IMR-90 (cell line): Measurements from ENCODE around the gene PCED1A. TPM values are rescaled to one million over a fixed set of nuclear protein-coding genes. Genes with fewer than 3 reads are reported as not detected.
"Not testable (repeated sequence)": the region's sequence is repeated elsewhere in the genome, so short reads cannot be mapped to it uniquely, and the experiment has no call there.

ENCODE experiments used
- ATAC-seq: fragments of 200-7000 bp; cut with Tn5 transposase; 2 replicates; pipeline ENCODE4 v1.9.1; 2020; ENCODE audit warnings: low read depth, mild to moderate bottlenecking, moderate library complexity
- BruUV-seq: library from RNA; stranded (reverse); fragments of 400-500 nt; replicated peaks from 2 replicates; lab custom pipeline; 2021; lab: Mats Ljungman, UMichigan
- CTCF ChIA-PET: fragments of 300-600 bp; formaldehyde crosslinking; extraction: SDS; loops from one replicate; lab custom pipeline; 2021; ENCODE audit warnings: antibody characterized with exemption; lab: Yijun Ruan, JAX
- POLR2A ChIA-PET: fragments of 300-600 bp; sonication (Branson Sonifier 250); formaldehyde crosslinking; loops from one replicate; lab custom pipeline; 2022; ENCODE audit warnings: antibody characterized with exemption; ENCODE audit not compliant: unreplicated experiment; lab: Charles Lee
- DNase-seq: peaks from one replicate; pipeline ENCODE4 v3.0.0; 2013
- H2AFZ ChIP-seq: replicated peaks from 2 replicates; pipeline ENCODE3; 2013; ENCODE audit warnings: low read length, mild to moderate bottlenecking; ENCODE audit not compliant: poor library complexity
- H2AK5ac ChIP-seq: 2 replicates; pipeline ENCODE4 v1.6.1; 2013; ENCODE audit warnings: low read depth, low read length, inconsistent platforms
- H2AK9ac ChIP-seq: replicated peaks from 2 replicates; pipeline ENCODE3; 2013; ENCODE audit warnings: mild to moderate bottlenecking, low read depth, low read length, moderate library complexity; ENCODE audit not compliant: poor library complexity
- H2BK120ac ChIP-seq: 2 replicates; pipeline ENCODE4 v1.6.1; 2013; ENCODE audit warnings: low read depth, low read length, inconsistent platforms
- H2BK15ac ChIP-seq: 3 replicates; pipeline ENCODE4 v1.6.1; 2013; ENCODE audit warnings: low read depth, low read length, inconsistent platforms
- H2BK20ac ChIP-seq: 2 replicates; pipeline ENCODE4 v1.6.1; 2013; ENCODE audit warnings: low read depth, mild to moderate bottlenecking, inconsistent platforms, low read length, moderate library complexity
- H2BK5ac ChIP-seq: 2 replicates; pipeline ENCODE4 v1.6.1; 2013; ENCODE audit warnings: mild to moderate bottlenecking, low read depth, low read length, inconsistent platforms; ENCODE audit not compliant: poor library complexity, severe bottlenecking
- H3K14ac ChIP-seq: replicated peaks from 2 replicates; pipeline ENCODE4 v1.6.1; 2013; ENCODE audit warnings: low read depth, low read length, inconsistent platforms
- H3K18ac ChIP-seq: 2 replicates; pipeline ENCODE4 v1.6.1; 2013; ENCODE audit warnings: low read depth, low read length, control low read depth
- H3K23ac ChIP-seq: 2 replicates; pipeline ENCODE4 v1.6.1; 2013; ENCODE audit warnings: low read depth, low read length, inconsistent platforms
- H3K27ac ChIP-seq: 2 replicates; pipeline ENCODE4 v1.5.1; 2013; ENCODE audit warnings: mild to moderate bottlenecking, control low read depth, low read length; ENCODE audit not compliant: insufficient read depth
- H3K27me3 ChIP-seq: 2 replicates; pipeline ENCODE4 v1.6.1; 2013; ENCODE audit warnings: low read length; ENCODE audit not compliant: control insufficient read depth, insufficient read depth
- H3K36me3 ChIP-seq: 2 replicates; pipeline ENCODE4 v1.6.1; 2013; ENCODE audit warnings: low read length, mixed read lengths; ENCODE audit not compliant: control insufficient read depth, insufficient read depth
- H3K4ac ChIP-seq: 2 replicates; pipeline ENCODE4 v1.6.1; 2013; ENCODE audit warnings: low read depth, low read length, inconsistent platforms
- H3K4me1 ChIP-seq: 2 replicates; pipeline ENCODE4 v1.6.1; 2013; ENCODE audit warnings: low read length, mixed read lengths; ENCODE audit not compliant: control insufficient read depth, insufficient read depth
- H3K4me2 ChIP-seq: 2 replicates; pipeline ENCODE4 v1.6.1; 2013; ENCODE audit warnings: low read depth, mild to moderate bottlenecking, control low read depth, low read length, moderate library complexity
- H3K4me3 ChIP-seq: 2 replicates; pipeline ENCODE4 v1.5.1; 2013; ENCODE audit warnings: low read depth, mild to moderate bottlenecking, control low read depth, low read length, moderate library complexity; ENCODE audit not compliant: insufficient read depth
- H3K56ac ChIP-seq: 2 replicates; pipeline ENCODE4 v1.6.1; 2013; ENCODE audit warnings: low read length, inconsistent platforms; ENCODE audit not compliant: insufficient read depth; ENCODE audit errors: extremely low read depth
- H3K79me1 ChIP-seq, 2 experiments: 2 replicates each; pipeline ENCODE4 v1.6.1; 2013; ENCODE audit warnings: low read length in 2 of 2, inconsistent platforms in 1 of 2, low read depth in 1 of 2
- H3K9ac ChIP-seq: 2 replicates; pipeline ENCODE4 v1.6.1; 2013; ENCODE audit warnings: low read depth, low read length, control low read depth
- H3K9me1 ChIP-seq: 2 replicates; pipeline ENCODE4 v1.6.1; 2013; ENCODE audit warnings: low read length, inconsistent platforms; ENCODE audit not compliant: insufficient read depth
- H3K9me3 ChIP-seq: 2 replicates; pipeline ENCODE4 v1.6.1; 2013; ENCODE audit warnings: low read length; ENCODE audit not compliant: control insufficient read depth, insufficient read depth
- H4K20me1 ChIP-seq: 2 replicates; pipeline ENCODE4 v1.6.1; 2013; ENCODE audit warnings: low read length, inconsistent platforms; ENCODE audit not compliant: insufficient read depth
- H4K5ac ChIP-seq: 2 replicates; pipeline ENCODE4 v1.6.1; 2013; ENCODE audit warnings: mild to moderate bottlenecking, low read depth, low read length, control low read depth
- H4K8ac ChIP-seq, 2 experiments: 2 replicates each; pipeline ENCODE4 v1.6.1; 2013; ENCODE audit warnings: low read depth in 2 of 2, low read length in 2 of 2, control low read depth in 1 of 2, inconsistent platforms in 1 of 2
- H4K91ac ChIP-seq: 2 replicates; pipeline ENCODE4 v1.6.1; 2013; ENCODE audit warnings: low read depth, low read length, inconsistent platforms; ENCODE audit not compliant: insufficient read depth
- WGBS, 2 experiments: methylation state at CpG; one replicate each; pipeline versions ENCODE4 v1.1.5 to v1.1.7; 2013; ENCODE audit warnings: missing lambda C conversion rate in 2 of 2; ENCODE audit not compliant: insufficient read length in 1 of 2; ENCODE audit errors: extremely low coverage in 2 of 2; 5-methylcytosine and 5-hydroxymethylcytosine counted together
- dilution Hi-C: fragments of 300-500 bp; cut with HindIII; formaldehyde crosslinking; loops from one replicate; pipeline ENCODE4 v1.14.3; 2018; ENCODE audit warnings: low sequenced_read_pairs; ENCODE audit not compliant: unreplicated experiment
- in situ Hi-C: fragments of 300-500 bp; cut with MboI; formaldehyde crosslinking; loops from 3 replicates; pipeline ENCODE4 v1.14.3; 2019; ENCODE audit warnings: low sequenced_read_pairs, inconsistent platforms, mixed read lengths
- intact Hi-C: fragments of 100-400 bp; cut with micrococcal nuclease; formaldehyde crosslinking; loops from 2 replicates; pipeline ENCODE4 v1.10.0; 2022
- polyA plus RNA-seq, 3 experiments: library from polyadenylated mRNA; depleted of rRNA; stranded (reverse); fragments of >200 nt; gene quantifications; 2 replicates each; pipeline ENCODE4 v1.2.3, GENCODE V29; 2012; ENCODE audit warnings: low replicate concordance in 1 of 3
- total RNA-seq: library from RNA; depleted of rRNA; stranded (reverse); fragments of >200 nt; gene quantifications from 2 replicates; pipeline ENCODE4 v1.2.3, GENCODE V29; 2012

Gene PCED1A
- total and polyA plus RNA-seq, 2 of the 4 experiments (the other 2 are of a cell fraction) = 9.7 to 33.4 TPM

DNA sequence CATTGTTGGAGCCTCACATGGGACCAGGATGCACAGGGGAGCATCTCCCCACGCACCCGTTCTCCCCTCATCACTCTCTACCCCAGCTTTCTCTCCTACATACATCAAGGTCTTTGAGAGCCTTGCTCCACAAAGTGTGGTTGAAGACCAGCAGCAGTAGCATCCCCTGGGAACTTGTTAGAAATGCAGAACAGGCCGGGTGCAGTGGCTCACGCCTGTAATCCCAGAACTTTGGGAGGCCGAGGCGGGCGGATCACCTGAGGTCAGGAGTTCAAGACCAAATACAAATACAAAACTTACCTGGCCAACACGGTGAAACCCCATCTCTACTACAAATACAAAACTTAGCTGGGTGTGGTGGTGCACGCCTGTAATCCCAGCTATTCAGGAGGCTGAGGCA is 32.5 kb downstream of the PCED1A start:
- H2AK5ac ChIP-seq, ATAC-seq, H3K79me1 ChIP-seq, H3K4me1 ChIP-seq, H2AK9ac ChIP-seq, H3K9me1 ChIP-seq, POLR2A ChIA-PET, H2AFZ ChIP-seq, BruUV-seq, H2BK15ac ChIP-seq, H3K4me2 ChIP-seq, H3K4me3 ChIP-seq, H3K18ac ChIP-seq, H3K9me3 ChIP-seq, H3K56ac ChIP-seq, H2BK120ac ChIP-seq, H3K23ac ChIP-seq, CTCF ChIA-PET, intact Hi-C loops, H3K27ac ChIP-seq, H3K9ac ChIP-seq, H4K20me1 ChIP-seq, dilution Hi-C loops, H4K8ac ChIP-seq, H2BK20ac ChIP-seq, H3K14ac ChIP-seq, H4K5ac ChIP-seq, H3K4ac ChIP-seq, H2BK5ac ChIP-seq, H3K36me3 ChIP-seq, H4K91ac ChIP-seq, DNase-seq: not testable (repeated sequence)
- H3K27me3 ChIP-seq = peaks cover 43% of the 10 kb centered on the region
- no CpG with 5 or more reads among the region's 9 CpGs for WGBS, 2 experiments
- in situ Hi-C loops = loop anchor here (25.0 kb wide), 1 partner anchor 696 kb away; the partner anchor contains the start of gene STK35
